ENCODE data around the gene AMZ1.

The AMZ1 gene

DNA sequence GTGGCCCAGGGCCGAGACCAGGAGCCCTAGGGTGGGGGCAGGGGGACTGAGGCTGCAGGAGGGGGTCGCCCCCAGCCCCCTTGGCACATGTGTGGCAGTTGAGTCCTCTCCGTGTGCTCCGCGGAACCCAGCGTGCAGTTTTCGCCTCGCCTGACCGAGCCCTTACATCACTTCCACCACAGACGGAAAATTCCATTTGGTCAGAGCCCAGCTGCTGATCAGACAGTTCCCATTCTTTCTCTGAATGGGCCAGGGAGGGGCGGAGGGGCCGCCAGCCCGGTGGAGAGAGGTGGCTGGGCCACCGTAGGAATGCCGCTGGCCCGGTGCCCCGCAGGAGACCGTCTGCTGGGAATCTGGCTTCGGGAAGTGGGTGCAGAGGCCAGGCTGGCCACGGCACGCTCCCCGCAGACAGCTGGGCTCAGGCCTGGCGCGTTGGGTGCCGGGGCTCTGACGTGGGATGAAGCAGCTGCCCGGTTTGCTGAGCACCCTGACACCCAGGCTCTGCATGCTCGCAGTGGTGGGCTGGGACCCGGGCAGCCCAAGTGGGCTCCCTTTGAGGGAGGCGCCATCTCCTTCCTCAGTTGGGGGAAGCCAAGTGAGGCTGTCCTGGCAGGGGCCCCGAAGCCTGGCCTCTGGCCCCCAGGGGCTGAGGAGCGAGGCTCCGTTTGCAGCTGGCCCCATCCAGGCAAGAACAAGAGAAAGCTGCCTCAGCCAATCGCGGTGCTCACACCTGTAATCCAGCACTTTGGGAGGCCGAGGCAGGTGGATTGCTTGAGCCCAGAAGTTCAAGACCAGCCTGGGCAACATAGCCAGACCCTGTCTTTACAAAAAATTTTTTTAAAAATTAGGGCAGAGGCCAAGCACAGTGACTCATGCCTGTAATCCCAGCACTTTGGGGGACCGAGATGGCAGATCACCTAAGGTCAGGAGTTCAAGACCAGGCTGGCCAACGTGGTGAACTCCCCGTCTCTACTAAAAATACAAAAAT lies 46.3 kb upstream of the AMZ1 start:
- Histone ChIP-seq H3K9me3 (ENCODE audit: insufficient read depth, low read length, severe bottlenecking) (no peaks in the 10 kb centered on the region), H3K27me3 (ENCODE audit: insufficient read depth, low read length, poor library complexity) (no peaks in the 10 kb centered on the region), H4K20me1 (ENCODE audit: insufficient read depth, low read length) (peaks cover 90% of the 10 kb centered on the region), H3K27ac (ENCODE audit: low read length) (no peak overlapping the region), H3K36me3 (ENCODE audit: insufficient read depth, low read length) (peaks cover 44% of the 10 kb centered on the region), H3K79me2 (ENCODE audit: insufficient read depth, low read length) (peaks cover 90% of the 10 kb centered on the region), H3K9ac (ENCODE audit: low read depth, low read length) (no peak overlapping the region), H3K4me1 (ENCODE audit: insufficient read depth, low read length) (peaks cover 28% of the 10 kb centered on the region), H2AFZ (ENCODE audit: low read depth, low read length) (no peak overlapping the region), H3K4me2 (ENCODE audit: insufficient read depth, low read length) (no peak overlapping the region), H3K4me3 (ENCODE audit: low read depth in 1 of 2, low read length in 2 of 2) (no peak overlapping the region)
- DNase-seq (no peak), ATAC-seq (ENCODE audit: insufficient read depth, low read depth) (no peak)
- TF ChIP-seq, protein P1, sequence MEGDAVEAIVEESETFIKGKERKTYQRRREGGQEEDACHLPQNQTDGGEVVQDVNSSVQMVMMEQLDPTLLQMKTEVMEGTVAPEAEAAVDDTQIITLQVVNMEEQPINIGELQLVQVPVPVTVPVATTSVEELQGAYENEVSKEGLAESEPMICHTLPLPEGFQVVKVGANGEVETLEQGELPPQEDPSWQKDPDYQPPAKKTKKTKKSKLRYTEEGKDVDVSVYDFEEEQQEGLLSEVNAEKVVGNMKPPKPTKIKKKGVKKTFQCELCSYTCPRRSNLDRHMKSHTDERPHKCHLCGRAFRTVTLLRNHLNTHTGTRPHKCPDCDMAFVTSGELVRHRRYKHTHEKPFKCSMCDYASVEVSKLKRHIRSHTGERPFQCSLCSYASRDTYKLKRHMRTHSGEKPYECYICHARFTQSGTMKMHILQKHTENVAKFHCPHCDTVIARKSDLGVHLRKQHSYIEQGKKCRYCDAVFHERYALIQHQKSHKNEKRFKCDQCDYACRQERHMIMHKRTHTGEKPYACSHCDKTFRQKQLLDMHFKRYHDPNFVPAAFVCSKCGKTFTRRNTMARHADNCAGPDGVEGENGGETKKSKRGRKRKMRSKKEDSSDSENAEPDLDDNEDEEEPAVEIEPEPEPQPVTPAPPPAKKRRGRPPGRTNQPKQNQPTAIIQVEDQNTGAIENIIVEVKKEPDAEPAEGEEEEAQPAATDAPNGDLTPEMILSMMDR (IDR thresholded peaks at IDR 0.05; ENCODE audit: borderline replicate concordance, extremely low read depth, low read length, poor library complexity, severe bottlenecking), result no peak
- TF ChIP-seq EZH2 (IDR thresholded peaks at IDR 0.05; ENCODE audit: borderline replicate concordance, low read depth, low read length, severe bottlenecking), result no peak

DNA sequence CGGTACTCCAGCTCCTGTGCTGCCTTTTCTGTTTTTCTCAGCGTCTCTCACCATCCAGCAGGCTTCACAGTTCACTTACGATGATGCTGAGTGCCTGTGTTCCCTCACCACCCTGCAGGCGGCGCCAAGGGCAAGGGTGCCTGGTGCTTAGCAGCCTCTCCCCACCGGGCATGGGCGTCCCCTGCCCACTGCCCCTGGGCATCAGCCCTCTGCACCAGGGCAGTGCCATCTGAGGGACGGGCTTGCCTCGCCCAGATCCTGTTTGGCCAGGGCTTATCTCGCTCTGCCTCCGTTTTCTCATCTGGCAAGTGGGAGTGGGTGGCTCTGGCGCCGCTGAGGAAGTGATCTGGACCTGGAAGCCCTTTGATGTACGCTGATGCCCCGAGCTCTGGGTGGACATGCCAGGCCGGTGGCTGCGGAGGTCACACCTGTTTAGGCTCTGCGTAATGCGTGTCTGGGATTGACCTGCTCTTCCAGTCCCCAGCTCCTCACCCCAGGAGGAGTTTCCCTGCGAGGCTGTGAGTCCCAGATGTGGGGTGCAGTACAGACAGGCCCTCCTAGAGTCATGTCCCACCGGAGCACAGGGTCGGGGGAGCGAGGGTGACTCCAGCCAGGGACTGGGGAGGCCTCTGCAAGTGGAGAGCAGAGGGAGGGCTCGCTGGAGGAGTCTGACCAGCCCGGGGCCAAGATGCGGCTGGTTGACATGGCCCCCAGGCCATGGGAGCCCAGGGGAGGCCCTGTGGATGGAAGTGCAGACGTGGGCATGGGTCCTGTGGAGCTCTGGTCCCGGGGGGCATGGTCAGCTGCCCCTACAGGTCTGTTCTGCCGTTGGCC lies 44.4 kb upstream of the AMZ1 start:
- Histone ChIP-seq H3K36me3 (ENCODE audit: insufficient read depth, low read length) (peaks cover 53% of the 10 kb centered on the region), H4K20me1 (ENCODE audit: insufficient read depth, low read length) (peaks cover 89% of the 10 kb centered on the region), H3K27ac (ENCODE audit: low read length) (peak overlapping the region; percentile 73; the same call in 1 of the 2 replicates), H3K4me3 (ENCODE audit: low read depth in 1 of 2, low read length in 2 of 2) (no peak overlapping the region), H3K4me1 (ENCODE audit: insufficient read depth, low read length) (peaks cover 28% of the 10 kb centered on the region), H3K4me2 (ENCODE audit: insufficient read depth, low read length) (0 out of 2 replicates have a peak overlapping the region, but pooled peaks have one; percentile 49), H3K79me2 (ENCODE audit: insufficient read depth, low read length) (peaks cover 72% of the 10 kb centered on the region), H2AFZ (ENCODE audit: low read depth, low read length) (no peak overlapping the region), H3K9me3 (ENCODE audit: insufficient read depth, low read length, severe bottlenecking) (no peaks in the 10 kb centered on the region), H3K9ac (ENCODE audit: low read depth, low read length) (no peak overlapping the region), H3K27me3 (ENCODE audit: insufficient read depth, low read length, poor library complexity) (no peaks in the 10 kb centered on the region)
- no peak for TF ChIP-seq EZH2 (IDR thresholded peaks at IDR 0.05; ENCODE audit: borderline replicate concordance, low read depth, low read length, severe bottlenecking)
- TF ChIP-seq, protein P1 (IDR thresholded peaks at IDR 0.05; ENCODE audit: borderline replicate concordance, extremely low read depth, low read length, poor library complexity, severe bottlenecking), result peak; percentile 48
- DNase-seq, result peak; percentile 26
- ATAC-seq (ENCODE audit: insufficient read depth, low read depth), result no peak

DNA sequence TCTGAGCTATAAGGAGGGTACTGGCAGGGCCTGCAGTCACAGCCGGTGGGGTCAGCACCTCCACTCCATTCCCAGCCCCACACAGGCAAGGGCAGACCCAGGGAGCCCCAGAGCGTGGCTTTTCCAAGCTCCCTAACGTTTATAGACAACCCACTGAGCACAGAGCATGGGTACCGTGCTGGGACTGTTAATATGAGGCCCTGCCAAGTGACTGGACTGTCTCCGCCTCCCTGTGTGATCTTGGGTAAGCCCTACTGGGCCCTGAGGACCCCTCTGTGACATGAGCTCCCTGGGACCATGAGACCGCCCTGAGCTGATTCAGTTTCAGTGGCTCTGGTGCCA lies 43.8 kb upstream of the AMZ1 start:
- no peak for TF ChIP-seq EZH2 (IDR thresholded peaks at IDR 0.05; ENCODE audit: borderline replicate concordance, low read depth, low read length, severe bottlenecking)
- TF ChIP-seq, protein P1 (IDR thresholded peaks at IDR 0.05; ENCODE audit: borderline replicate concordance, extremely low read depth, low read length, poor library complexity, severe bottlenecking), result no peak
- H3K79me2 ChIP-seq (ENCODE audit: insufficient read depth, low read length), result peaks cover 66% of the 10 kb centered on the region
- peak overlapping the region; percentile 49 for H3K4me2 ChIP-seq (ENCODE audit: insufficient read depth, low read length)
- ATAC-seq (ENCODE audit: insufficient read depth, low read depth) (no peak), DNase-seq (no peak)
- H3K4me1 ChIP-seq (ENCODE audit: insufficient read depth, low read length), result peaks cover 28% of the 10 kb centered on the region
- no peak overlapping the region for H3K9ac ChIP-seq (ENCODE audit: low read depth, low read length)
- no peak overlapping the region for H2AFZ ChIP-seq (ENCODE audit: low read depth, low read length)
- H3K4me3 ChIP-seq (ENCODE audit: low read depth in 1 of 2, low read length in 2 of 2), result no peak overlapping the region
- H3K27ac ChIP-seq (ENCODE audit: low read length), result peak overlapping the region; percentile 73
- peaks cover 57% of the 10 kb centered on the region for H3K36me3 ChIP-seq (ENCODE audit: insufficient read depth, low read length)
- no peaks in the 10 kb centered on the region for H3K9me3 ChIP-seq (ENCODE audit: insufficient read depth, low read length, severe bottlenecking)
- H3K27me3 ChIP-seq (ENCODE audit: insufficient read depth, low read length, poor library complexity), result no peaks in the 10 kb centered on the region
- peaks cover 88% of the 10 kb centered on the region for H4K20me1 ChIP-seq (ENCODE audit: insufficient read depth, low read length)
